Dedifferentiated amniotic fluid mesenchymal stem cell (primary cell): ENCODE measurements around the gene PRDX2.

Experiments used
- DNase-seq: peaks from one replicate; pipeline ENCODE4 v3.0.0-alpha.2; 2016; ENCODE audit errors: extremely low spot score

Gene PRDX2

GRCh38 chr19:12792051-12792852 is 9.3 kb downstream of the PRDX2 start:
- no peak for DNase-seq

- DNase-seq = peak; percentile 95
Observed at GRCh38 chr19:12791345-12792050, 10.1 kb downstream of the PRDX2 start, which contains the start of gene JUNB. Gene JUNB (plus strand): TSS chr19:12791486. CDS start chr19:12791772, 286 bp downstream.

DNA sequence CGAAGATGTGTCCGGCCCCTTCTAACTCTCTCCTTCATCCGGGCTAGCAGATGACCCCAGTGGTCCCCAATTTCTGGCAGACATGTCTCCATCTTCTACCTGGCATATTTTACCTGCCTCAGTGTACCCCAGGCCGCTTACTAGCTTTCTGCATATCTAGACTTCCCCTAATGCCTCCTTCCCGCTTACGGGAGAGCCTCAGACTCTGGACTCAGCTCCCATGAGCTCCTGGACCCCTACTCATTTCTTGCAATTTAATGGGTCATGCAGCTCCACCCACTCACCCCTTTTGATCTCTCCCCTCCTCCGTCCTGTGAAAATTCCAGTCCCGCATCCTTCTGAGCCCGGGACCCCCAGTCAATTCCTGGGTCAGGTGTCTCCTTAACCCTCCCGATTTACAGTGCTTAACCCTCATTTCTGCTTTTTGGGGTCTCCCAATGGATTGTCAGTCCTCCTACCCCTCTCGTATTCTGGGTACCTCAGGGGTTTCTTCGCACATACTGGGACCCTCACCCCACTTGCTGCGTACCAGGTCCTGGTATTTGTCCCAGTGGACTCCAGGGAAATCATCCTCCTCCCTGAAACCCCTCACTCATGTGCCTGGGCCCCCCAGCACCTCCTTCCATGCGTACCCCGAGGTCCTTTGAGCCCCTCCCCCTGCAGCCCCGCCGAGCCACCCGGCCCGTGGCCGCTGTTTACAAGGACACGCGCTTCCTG is 10.8 kb downstream of the PRDX2 start:
- DNase-seq = no peak

DNA sequence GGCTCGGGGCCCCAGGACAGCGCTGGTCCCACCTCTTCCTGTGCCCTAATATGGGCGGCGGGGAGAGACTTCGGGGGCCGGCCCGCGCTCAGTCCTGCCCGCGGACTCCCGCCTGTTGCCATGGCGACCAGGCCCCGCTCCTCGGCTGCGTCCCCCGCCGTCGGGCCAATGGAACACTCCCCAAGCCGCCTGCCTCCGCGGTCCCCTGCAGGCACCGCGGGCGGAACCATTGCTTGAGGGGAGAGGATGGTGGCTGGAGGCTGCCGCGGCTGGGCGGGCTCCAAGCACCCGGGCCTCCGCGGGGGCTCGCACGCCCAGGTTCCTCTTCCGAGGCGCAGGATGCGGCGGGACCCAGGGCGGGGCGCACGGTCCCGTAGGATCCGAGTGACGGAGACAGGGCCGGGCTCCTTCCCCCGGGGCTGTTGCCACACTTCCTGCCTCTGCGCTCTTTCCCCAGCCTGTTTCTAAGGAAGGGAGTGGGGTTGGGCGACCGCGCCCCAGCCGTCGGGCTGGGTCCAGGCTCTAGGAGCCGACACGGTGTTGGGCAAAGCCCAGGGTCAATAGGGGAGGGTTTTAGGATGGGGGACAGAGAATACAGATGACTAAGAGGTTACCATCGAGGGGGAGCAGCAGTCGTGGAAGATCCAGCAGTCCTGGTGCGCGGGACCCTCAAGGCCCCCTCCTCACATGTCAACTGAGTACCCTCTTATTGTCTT is 11.5 kb downstream of the PRDX2 start:
- peak; percentile 88 for DNase-seq

GRCh38 chr19:12789098-12789903 is 12.3 kb downstream of the PRDX2 start:
- DNase-seq = no peak

GRCh38 chr19:12788682-12789097 is 12.9 kb downstream of the PRDX2 start:
- no peak for DNase-seq

- no peak for DNase-seq
Observed at GRCh38 chr19:12788042-12788681, 13.4 kb downstream of the PRDX2 start.

DNA sequence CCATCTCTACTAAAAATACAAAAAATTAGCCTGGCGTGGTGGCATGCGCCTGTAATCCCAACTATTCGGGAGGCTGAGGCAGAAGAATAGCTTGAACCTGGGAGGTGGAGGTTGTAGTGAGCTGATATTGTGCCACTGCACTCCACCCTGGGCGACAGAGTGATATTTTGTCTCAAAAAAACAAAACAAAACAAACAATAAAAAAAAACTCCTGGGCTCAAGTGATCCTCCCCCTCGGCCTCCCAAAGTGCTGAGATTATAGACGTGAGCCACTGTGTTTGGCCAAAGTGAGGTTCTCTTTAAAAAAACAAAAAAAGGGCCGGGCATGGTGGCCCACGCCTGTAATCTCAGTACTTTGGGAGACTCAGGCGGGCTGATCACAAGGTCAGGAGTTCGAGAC is 14.1 kb downstream of the PRDX2 start:
- DNase-seq = no peak

DNA sequence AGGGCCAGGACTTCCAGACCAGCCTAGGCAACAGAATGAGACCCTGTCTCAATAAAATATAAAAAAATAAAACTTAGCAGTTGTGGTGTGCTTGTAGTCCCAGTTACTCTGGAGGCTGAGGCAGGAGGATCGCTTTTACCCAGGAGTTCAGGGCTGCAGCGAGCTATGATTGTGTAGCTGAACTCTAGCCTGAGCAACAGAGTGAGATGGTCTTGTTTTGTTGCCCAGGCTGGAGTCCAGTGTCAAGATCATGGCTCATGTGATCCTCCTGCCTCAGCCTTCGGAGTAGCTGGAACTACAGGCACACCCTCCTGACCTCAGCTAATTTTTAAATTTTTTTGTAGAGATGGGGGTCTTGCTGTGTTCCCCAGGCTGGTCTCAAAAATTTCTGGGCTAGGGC is 14.6 kb downstream of the PRDX2 start:
- no peak for DNase-seq

DNA sequence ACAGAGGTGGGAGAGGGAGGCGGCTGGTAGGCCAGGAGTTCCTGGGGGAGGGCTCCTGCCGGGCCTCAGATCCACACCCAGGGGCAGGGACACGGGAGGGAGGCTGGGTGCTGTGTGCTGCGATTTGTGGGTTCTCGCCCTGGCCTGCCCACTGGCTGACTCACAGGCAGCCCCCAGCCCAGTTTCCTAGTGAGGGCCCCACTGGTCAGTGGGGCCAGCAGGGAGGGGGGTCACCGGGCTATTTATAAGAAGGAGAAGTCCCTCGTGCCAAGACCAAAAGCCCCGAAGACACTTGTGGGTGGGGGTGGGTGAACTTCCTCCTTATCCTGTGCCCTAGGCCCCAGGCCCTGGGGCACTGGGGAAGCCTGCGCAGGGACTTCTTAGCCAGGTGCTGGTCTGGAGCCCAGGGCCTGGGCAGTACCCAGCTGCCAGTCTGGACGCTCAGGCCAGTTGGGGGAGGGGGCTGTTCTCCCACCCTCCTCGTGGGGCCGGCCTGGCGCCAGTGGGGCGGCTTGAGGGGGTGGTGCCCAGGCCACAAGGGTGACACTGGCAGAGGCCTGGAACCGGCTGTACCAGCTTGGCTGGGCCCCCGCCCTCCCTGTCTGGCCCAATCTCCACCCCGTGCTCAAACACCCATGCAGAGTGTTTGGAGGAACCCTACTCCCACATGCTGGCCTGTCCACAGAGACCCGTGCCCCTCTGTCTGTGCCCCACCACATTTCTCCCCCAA is 15.3 kb downstream of the PRDX2 start:
- DNase-seq = no peak

DNA sequence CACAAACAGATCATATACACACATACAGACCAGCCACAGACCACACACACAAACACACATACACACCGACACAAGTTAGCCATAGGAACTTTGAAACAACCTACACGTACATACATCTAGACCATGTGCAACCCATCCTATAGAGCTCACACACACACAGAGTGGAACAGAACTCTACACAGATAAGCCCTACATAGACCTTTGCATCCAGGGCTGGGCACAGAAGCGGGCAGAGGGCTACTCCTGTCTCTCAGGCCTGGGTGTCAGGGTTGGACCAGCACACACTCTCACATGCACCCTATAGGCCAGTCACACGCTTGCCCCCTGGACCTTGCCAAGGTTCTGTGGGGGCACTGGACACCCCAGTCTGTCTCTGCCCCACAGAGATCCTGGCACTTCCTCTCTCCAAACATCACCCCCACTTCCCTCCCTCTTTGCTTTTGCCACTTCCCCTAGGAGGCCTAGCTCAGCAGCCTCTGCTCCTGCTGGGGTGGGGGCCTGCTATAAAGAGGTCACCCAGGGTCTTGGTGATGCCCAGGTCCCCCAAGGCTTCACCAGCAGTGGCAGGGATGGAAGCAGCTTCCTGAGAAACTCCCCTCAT is 16.1 kb downstream of the PRDX2 start:
- no peak for DNase-seq

DNA sequence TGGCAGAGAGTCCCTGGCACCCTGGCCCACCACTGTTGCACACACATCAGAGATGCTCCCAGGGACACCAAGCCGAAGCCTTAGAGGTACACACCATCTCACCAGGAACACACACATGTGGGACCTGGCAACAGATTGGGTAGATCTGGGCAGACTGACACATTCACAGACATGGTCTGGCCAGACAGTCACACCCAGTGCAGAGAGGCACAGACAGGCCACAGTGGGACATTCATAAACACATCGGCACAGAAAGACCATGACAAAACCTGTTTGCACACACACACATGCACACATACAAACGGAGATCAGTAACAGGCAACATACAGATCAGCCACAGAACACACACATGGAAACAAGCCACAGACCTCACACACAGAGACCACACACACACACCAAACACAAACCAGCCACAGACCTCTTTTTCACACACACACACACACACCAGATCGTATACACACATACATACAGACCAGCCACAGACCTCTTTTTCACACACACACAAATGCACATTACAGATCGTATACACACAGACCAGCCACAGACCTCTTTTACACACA is 16.6 kb downstream of the PRDX2 start:
- DNase-seq = no peak

DNA sequence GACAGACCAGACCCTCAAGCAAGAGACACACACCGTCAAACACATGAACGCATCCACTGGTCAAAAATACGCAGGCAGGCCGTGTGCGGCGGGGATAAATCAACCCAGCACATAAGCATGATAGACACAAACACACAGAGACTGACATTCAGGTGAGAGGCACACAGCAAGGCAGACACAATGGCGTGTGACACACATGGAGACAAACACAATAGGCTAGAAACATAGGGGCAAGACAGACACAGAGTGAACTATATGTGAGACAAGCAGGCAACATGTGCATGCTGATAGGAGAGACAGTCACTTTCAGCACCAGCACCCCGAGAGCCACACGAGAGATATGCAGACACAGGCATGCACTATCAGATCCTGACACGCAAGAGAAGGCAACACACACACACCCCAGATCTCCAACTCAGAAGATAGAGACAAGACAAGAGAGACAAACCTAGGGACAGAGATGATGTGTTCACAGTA is 17.2 kb downstream of the PRDX2 start:
- DNase-seq = no peak

DNA sequence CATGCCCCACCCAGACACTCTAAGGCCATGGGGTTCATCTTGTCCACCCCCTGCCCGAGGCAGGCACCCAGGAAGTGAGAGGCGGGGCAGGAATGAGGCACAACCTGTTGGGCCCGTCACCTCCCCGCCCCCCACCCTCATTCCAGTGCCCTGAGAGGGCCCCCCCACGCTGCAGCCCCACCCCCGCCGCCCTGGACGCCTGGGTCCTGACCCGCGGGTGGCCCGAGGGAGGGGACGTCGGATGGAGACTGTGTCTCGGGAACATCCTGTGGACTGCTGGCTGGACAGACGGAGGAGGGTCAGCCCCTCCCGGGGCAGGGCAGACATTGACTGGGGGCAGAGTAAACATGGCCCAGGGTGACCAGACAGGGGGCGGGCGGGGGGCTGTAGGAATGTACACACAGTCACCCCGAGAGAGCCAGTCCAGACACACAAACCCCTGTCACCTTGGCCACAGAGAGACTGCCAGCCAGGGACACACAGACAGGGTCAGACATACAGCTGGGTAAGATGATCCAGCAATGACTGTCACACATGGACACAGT is 17.7 kb downstream of the PRDX2 start:
- DNase-seq = no peak

- DNase-seq = no peak
Observed at GRCh38 chr19:12783291-12783848, 18.2 kb downstream of the PRDX2 start.

DNA sequence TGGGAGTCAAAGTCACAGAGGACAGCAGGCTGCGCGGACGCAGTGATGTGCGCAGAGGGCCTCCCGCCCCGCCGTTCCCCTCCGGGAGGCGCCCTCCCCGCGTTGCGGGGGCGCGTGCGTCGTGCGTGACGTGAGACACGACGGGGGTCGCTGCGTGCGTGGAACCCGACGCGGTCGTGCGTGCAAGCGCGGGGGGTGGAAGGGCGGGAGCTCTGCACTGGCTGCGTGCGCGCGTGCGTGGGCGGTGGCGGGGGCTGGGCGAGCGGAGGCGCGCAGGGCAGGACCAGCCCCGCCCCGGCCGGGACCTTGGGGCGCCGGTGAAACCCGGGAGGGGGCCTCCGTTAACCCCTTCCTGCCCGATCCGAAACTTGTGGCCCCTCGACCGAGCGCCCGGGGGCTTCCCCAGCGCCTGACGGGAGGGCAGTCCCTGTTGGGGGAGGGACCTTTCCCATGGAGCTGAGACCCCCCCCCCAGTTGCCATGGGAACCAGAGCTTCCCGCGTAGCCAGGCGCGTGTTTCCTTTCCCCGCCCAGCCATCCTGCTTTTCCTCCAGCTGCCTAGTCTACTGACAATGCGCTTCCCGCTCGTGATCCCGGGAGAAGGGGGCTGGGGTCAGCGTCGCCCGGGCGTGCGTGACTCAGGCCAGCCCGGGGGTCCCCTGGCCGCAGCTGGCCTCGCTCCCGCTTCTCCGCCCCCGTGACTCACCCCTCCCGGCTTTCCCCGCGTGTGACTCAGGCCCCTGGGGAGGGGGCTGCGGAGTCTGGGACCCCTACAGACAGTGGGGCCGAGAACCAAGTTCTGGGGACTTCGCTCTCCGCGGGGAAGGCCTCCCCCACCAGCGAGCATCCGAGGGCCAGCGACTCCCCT is 18.9 kb downstream of the PRDX2 start:
- peak; percentile 47 for DNase-seq

DNA sequence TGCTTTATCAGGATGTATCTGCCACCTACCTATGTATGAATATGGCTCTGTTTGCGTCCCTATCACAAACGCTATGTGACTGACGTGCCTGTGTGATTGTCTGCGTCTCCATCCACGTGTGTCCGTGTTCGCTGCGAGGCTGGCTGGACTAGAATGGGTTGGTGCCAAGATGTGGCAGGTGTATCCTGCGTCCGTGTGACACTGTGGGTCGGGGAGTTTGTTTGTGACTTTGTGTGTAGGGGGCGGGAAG is 19.5 kb downstream of the PRDX2 start:
- DNase-seq = no peak
